WERI-Rb-1 (cell line): ENCODE measurements around the gene IP6K1.
"Not testable (repeated sequence)": the region's sequence is repeated elsewhere in the genome, so short reads cannot be mapped to it uniquely, and the experiment has no call there.

Experiments
- DNase-seq: peaks from one replicate; pipeline ENCODE4 v3.0.0-alpha.2; 2020
- H3K27ac ChIP-seq: fragments of 250-450 bp; sonication (Bioruptor Pico); 2 replicates; pipeline ENCODE4 v1.5.1; 2020; ENCODE audit warnings: mild to moderate bottlenecking, moderate library complexity
- H3K27me3 ChIP-seq: fragments of 250-450 bp; sonication (Bioruptor Pico); 2 replicates; pipeline ENCODE4 v1.5.1; 2021; ENCODE audit warnings: mild to moderate bottlenecking, low read depth, moderate library complexity; ENCODE audit not compliant: insufficient read depth, severe bottlenecking
- H3K36me3 ChIP-seq: fragments of 250-450 bp; sonication (Bioruptor Pico); 2 replicates; pipeline ENCODE4 v1.5.1; 2020; ENCODE audit warnings: mild to moderate bottlenecking, moderate library complexity
- H3K4me3 ChIP-seq: 2 replicates; pipeline ENCODE4 v1.5.1; 2011; ENCODE audit warnings: low read depth, mild to moderate bottlenecking, control low read depth, low read length
- H3K9me3 ChIP-seq: fragments of 250-450 bp; sonication (Bioruptor Pico); 2 replicates; pipeline ENCODE4 v1.5.1; 2021; ENCODE audit warnings: mild to moderate bottlenecking, moderate library complexity; ENCODE audit not compliant: severe bottlenecking
- CTCF ChIP-seq: IDR thresholded peaks from 2 replicates; pipeline ENCODE4 v1.5.1; 2011; ENCODE audit warnings: low read depth, mild to moderate bottlenecking, control low read depth, inconsistent platforms, low read length

The IP6K1 gene

GRCh38 chr3:49699281-49699979 lies 86.9 kb downstream of the IP6K1 start:
- H3K9me3 ChIP-seq, result no peaks in the 10 kb centered on the region
- no peak overlapping the region for H3K4me3 ChIP-seq
- no peak for DNase-seq
- no peaks in the 10 kb centered on the region for H3K27me3 ChIP-seq
- no peak overlapping the region for H3K27ac ChIP-seq
- TF ChIP-seq CTCF, result no peak
- H3K36me3 ChIP-seq, result peaks cover 8% of the 10 kb centered on the region

- not testable (repeated sequence) for DNase-seq, H3K4me3 ChIP-seq, H3K9me3 ChIP-seq, H3K27ac ChIP-seq, H3K27me3 ChIP-seq, H3K36me3 ChIP-seq
These were observed 90.9 kb downstream of the IP6K1 start for GRCh38 chr3:49695350-49696015.

- not testable (repeated sequence) for H3K27me3 ChIP-seq, H3K9me3 ChIP-seq, H3K4me3 ChIP-seq, H3K27ac ChIP-seq, DNase-seq, H3K36me3 ChIP-seq
These were observed 91.8 kb downstream of the IP6K1 start for GRCh38 chr3:49694409-49695070.

- not testable (repeated sequence) for DNase-seq, H3K9me3 ChIP-seq, H3K27ac ChIP-seq, H3K4me3 ChIP-seq, H3K27me3 ChIP-seq, H3K36me3 ChIP-seq
These were observed 94.9 kb downstream of the IP6K1 start for GRCh38 chr3:49691481-49691880.

- not testable (repeated sequence) for DNase-seq, H3K9me3 ChIP-seq, H3K36me3 ChIP-seq, H3K27me3 ChIP-seq, H3K27ac ChIP-seq, H3K4me3 ChIP-seq
These were observed 95.5 kb downstream of the IP6K1 start for GRCh38 chr3:49690856-49691255.

- not testable (repeated sequence) for DNase-seq, H3K9me3 ChIP-seq, H3K36me3 ChIP-seq, H3K27me3 ChIP-seq
- Histone ChIP-seq H3K4me3 (peak overlapping the region; percentile 86), H3K27ac (peak overlapping the region; percentile 63)
These were observed 96.3 kb downstream of the IP6K1 start for GRCh38 chr3:49689908-49690624.

GRCh38 chr3:49689046-49689907 lies 97.1 kb downstream of the IP6K1 start, which contains the start of the genes MST1 and RNF123:
MST1 (minus strand) TSS chr3:49689474; CDS start chr3:49688691, 783 bp downstream.
RNF123 (plus strand) TSS chr3:49689557; CDS start chr3:49691166, 1,609 bp downstream.
- peak; percentile 92 for DNase-seq
- Histone ChIP-seq H3K36me3 (no peaks in the 10 kb centered on the region), H3K27ac (peak within 1 kb of the TSS; percentile 63), H3K27me3 (no peaks in the 10 kb centered on the region), H3K4me3 (peak within 1 kb of the TSS; percentile 86), H3K9me3 (no peaks in the 10 kb centered on the region)
- peak; percentile 40; the same call in 1 of the 2 replicates for TF ChIP-seq CTCF

- H3K27ac ChIP-seq, result peak overlapping the region; percentile 61
- not testable (repeated sequence) for DNase-seq, H3K27me3 ChIP-seq, H3K9me3 ChIP-seq, H3K36me3 ChIP-seq
- peak overlapping the region; percentile 86 for H3K4me3 ChIP-seq
These were observed 97.8 kb downstream of the IP6K1 start for GRCh38 chr3:49688338-49689045.

- H3K27ac ChIP-seq, H3K4me3 ChIP-seq, DNase-seq, H3K9me3 ChIP-seq, H3K27me3 ChIP-seq: not testable (repeated sequence)
- peaks cover 15% of the 10 kb centered on the region for H3K36me3 ChIP-seq
These were observed 98.9 kb downstream of the IP6K1 start for GRCh38 chr3:49687424-49687795.

GRCh38 chr3:49686769-49687423 lies 99.4 kb downstream of the IP6K1 start:
- Histone ChIP-seq H3K36me3 (peaks cover 20% of the 10 kb centered on the region), H3K4me3 (peak overlapping the region; percentile 38)
- H3K9me3 ChIP-seq, H3K27ac ChIP-seq, H3K27me3 ChIP-seq: not testable (repeated sequence)
- peak; percentile 71 for DNase-seq
